ENCODE measurements around the gene TAGLN2.

Gene TAGLN2

DNA sequence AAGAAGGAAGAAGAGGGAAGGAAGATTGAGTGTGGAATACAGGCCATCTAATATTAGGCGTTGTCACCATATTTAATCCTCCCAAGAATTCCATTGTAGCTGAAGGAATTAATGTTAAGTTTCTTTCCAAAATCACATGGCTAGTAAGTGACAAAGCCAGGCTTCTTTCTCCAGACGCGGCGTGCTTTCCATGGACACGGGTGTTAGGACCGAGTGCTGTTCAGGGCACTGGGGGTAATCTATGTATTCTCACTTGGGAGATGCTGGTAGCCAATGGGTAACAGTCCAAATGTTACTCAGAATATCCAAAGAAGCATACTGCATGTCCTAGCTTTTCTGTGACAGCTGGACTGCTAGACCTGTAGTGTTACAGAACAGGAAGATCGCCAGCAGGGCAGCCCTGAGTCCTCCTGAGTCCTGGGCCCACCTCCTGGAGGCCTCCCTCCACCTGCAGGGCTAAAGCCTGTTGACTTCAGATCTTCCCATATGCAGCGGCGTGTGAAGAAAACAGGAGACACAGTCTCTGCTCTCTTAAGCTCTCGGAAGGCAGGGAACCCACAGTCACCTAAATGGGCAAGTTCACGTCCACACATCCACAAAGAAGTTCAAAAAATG lies 14.8 kb upstream of the TAGLN2 start:
- no peak overlapping the region for H3K4me3 ChIP-seq (ENCODE audit: low read depth, low read length)
- no peak overlapping the region for H3K9ac ChIP-seq
- no peaks in the 10 kb centered on the region for H3K9me3 ChIP-seq (ENCODE audit: control insufficient read depth, low read length)
- H3K4me2 ChIP-seq (ENCODE audit: low read length): no peak overlapping the region
- H3K27ac ChIP-seq: no peak overlapping the region
- TF ChIP-seq, protein P1, sequence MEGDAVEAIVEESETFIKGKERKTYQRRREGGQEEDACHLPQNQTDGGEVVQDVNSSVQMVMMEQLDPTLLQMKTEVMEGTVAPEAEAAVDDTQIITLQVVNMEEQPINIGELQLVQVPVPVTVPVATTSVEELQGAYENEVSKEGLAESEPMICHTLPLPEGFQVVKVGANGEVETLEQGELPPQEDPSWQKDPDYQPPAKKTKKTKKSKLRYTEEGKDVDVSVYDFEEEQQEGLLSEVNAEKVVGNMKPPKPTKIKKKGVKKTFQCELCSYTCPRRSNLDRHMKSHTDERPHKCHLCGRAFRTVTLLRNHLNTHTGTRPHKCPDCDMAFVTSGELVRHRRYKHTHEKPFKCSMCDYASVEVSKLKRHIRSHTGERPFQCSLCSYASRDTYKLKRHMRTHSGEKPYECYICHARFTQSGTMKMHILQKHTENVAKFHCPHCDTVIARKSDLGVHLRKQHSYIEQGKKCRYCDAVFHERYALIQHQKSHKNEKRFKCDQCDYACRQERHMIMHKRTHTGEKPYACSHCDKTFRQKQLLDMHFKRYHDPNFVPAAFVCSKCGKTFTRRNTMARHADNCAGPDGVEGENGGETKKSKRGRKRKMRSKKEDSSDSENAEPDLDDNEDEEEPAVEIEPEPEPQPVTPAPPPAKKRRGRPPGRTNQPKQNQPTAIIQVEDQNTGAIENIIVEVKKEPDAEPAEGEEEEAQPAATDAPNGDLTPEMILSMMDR (IDR thresholded peaks at IDR 0.05): no peak
- H3K36me3 ChIP-seq (ENCODE audit: control insufficient read depth, insufficient read depth, low read length): no peaks in the 10 kb centered on the region
- H2AFZ ChIP-seq: no peak overlapping the region
- H3K79me2 ChIP-seq: no peaks in the 10 kb centered on the region
- H3K27me3 ChIP-seq (ENCODE audit: control insufficient read depth, insufficient read depth, low read length): no peaks in the 10 kb centered on the region
- peaks cover 4% of the 10 kb centered on the region for H3K4me1 ChIP-seq

GRCh38 chr1:159939678-159940002 lies 14.3 kb upstream of the TAGLN2 start:
- TF ChIP-seq, protein P1 (IDR thresholded peaks at IDR 0.05): no peak
- Histone ChIP-seq H3K79me2 (no peaks in the 10 kb centered on the region), H3K4me2 (ENCODE audit: low read length) (no peak overlapping the region), H3K27me3 (ENCODE audit: control insufficient read depth, insufficient read depth, low read length) (no peaks in the 10 kb centered on the region), H3K9me3 (ENCODE audit: control insufficient read depth, low read length) (no peaks in the 10 kb centered on the region), H3K36me3 (ENCODE audit: control insufficient read depth, insufficient read depth, low read length) (no peaks in the 10 kb centered on the region), H3K27ac (no peak overlapping the region), H3K4me1 (peaks cover 4% of the 10 kb centered on the region), H2AFZ (no peak overlapping the region), H3K4me3 (ENCODE audit: low read depth, low read length) (no peak overlapping the region), H3K9ac (no peak overlapping the region)

GRCh38 chr1:159938905-159939677 lies 13.8 kb upstream of the TAGLN2 start:
- TF ChIP-seq, protein P1 (IDR thresholded peaks at IDR 0.05): no peak
- Histone ChIP-seq H3K4me3 (ENCODE audit: low read depth, low read length) (no peak overlapping the region), H3K9ac (no peak overlapping the region)

GRCh38 chr1:159938211-159938852 lies 13.0 kb upstream of the TAGLN2 start:
- Histone ChIP-seq H3K4me3 (ENCODE audit: low read depth, low read length) (no peak overlapping the region), H3K4me1 (peaks cover 4% of the 10 kb centered on the region), H3K27me3 (ENCODE audit: control insufficient read depth, insufficient read depth, low read length) (no peaks in the 10 kb centered on the region), H3K36me3 (ENCODE audit: control insufficient read depth, insufficient read depth, low read length) (no peaks in the 10 kb centered on the region), H3K9me3 (ENCODE audit: control insufficient read depth, low read length) (no peaks in the 10 kb centered on the region), H3K4me2 (ENCODE audit: low read length) (no peak overlapping the region), H2AFZ (no peak overlapping the region), H3K9ac (no peak overlapping the region), H3K27ac (no peak overlapping the region), H3K79me2 (no peaks in the 10 kb centered on the region)
- TF ChIP-seq, protein P1 (IDR thresholded peaks at IDR 0.05): no peak

More at GRCh38 chr1:159938905-159939677, 13.8 kb upstream of the TAGLN2 start:
- Histone ChIP-seq H3K27me3 (ENCODE audit: control insufficient read depth, insufficient read depth, low read length) (no peaks in the 10 kb centered on the region), H3K4me1 (peaks cover 4% of the 10 kb centered on the region), H3K4me2 (ENCODE audit: low read length) (no peak overlapping the region), H3K27ac (no peak overlapping the region), H3K36me3 (ENCODE audit: control insufficient read depth, insufficient read depth, low read length) (no peaks in the 10 kb centered on the region), H2AFZ (no peak overlapping the region), H3K9me3 (ENCODE audit: control insufficient read depth, low read length) (no peaks in the 10 kb centered on the region), H3K79me2 (no peaks in the 10 kb centered on the region)

All from parathyroid adenoma (tissue), 2 donors.